D721Med (cell line): ENCODE measurements around the gene EXOSC1.
"Not testable (repeated sequence)": the region's sequence is repeated elsewhere in the genome, so short reads cannot be mapped to it uniquely, and the experiment has no call there.

Experiments
- DNase-seq: peaks from one replicate; pipeline ENCODE4 v3.0.0; 2011; ENCODE audit warnings: low spot score; ENCODE audit not compliant: insufficient read length
- FAIRE-seq: peaks from 2 replicates; lab custom pipeline; 2011; peaks lifted over from hg19 to GRCh38; lab: Jason Lieb, UNC
- CTCF ChIP-seq: IDR thresholded peaks from 2 replicates; pipeline ENCODE4 v1.5.1; 2012; ENCODE audit warnings: mild to moderate bottlenecking, control low read depth; ENCODE audit not compliant: insufficient read depth; ENCODE audit errors: missing control alignments

EXOSC1 gene

GRCh38 chr10:97408496-97408992 lies 37.3 kb downstream of the EXOSC1 start:
- no peak for FAIRE-seq
- no peak for DNase-seq
- TF ChIP-seq CTCF, result no peak

- no peak for DNase-seq
- no peak for TF ChIP-seq CTCF
- FAIRE-seq, result no peak
These were observed 37.9 kb downstream of the EXOSC1 start for GRCh38 chr10:97407952-97408248.

GRCh38 chr10:97407211-97407951 lies 38.4 kb downstream of the EXOSC1 start:
- peak; percentile 74 for TF ChIP-seq CTCF
- DNase-seq (peak; percentile 74), FAIRE-seq (no peak)

GRCh38 chr10:97406483-97406882 lies 39.3 kb downstream of the EXOSC1 start:
- not testable (repeated sequence) for FAIRE-seq, DNase-seq

GRCh38 chr10:97406064-97406463 lies 39.7 kb downstream of the EXOSC1 start:
- FAIRE-seq (no peak), DNase-seq (no peak)
- no peak for TF ChIP-seq CTCF

- DNase-seq (no peak), FAIRE-seq (no peak)
- no peak for TF ChIP-seq CTCF
These were observed 41.8 kb downstream of the EXOSC1 start for GRCh38 chr10:97404044-97404443.

- TF ChIP-seq CTCF, result no peak
- no peak for FAIRE-seq
- DNase-seq, result no peak
These were observed 44.3 kb downstream of the EXOSC1 start for GRCh38 chr10:97401455-97401919.
